Hepatic stellate cell (primary cell): ENCODE data around the gene DAP.
"Not testable (repeated sequence)": the region's sequence is repeated elsewhere in the genome, so short reads cannot be mapped to it uniquely, and the experiment has no call there.

Source experiments
- DNase-seq: peaks from one replicate; pipeline ENCODE4 v3.0.0; 2011; ENCODE audit warnings: low spot score

DAP gene

DNA sequence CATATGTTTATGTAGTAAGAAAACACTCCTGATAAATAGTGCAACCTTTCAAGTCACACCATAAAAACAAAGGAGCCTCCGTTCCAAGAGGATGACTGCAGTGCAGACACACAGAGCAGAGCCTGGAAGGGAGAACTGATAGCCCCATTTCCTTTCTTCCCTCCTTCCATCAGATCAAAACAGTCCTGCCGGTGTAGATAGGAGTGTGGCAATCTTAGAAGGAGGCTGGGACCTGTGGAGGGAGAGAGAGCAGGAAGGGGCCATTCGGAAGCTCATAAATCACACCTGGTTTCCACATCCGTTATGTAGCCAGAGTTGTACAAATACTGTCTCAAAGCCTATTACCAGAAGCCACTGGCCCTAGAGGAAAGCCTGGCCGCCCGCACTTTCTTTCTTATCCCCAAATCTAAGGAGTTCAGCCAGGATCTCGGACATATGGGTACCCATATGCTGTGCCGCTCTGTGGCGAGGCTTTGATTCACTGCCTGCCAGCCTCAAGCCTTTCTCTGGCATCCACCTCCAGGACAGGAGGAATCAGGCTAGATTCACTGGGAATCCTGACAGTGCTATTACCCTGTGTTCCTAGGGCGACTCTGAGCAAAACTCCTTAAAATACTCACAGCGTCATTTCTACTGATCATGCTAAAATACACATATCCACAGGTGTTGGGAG, 26.9 kb downstream of the DAP start:
- DNase-seq = no peak

DNA sequence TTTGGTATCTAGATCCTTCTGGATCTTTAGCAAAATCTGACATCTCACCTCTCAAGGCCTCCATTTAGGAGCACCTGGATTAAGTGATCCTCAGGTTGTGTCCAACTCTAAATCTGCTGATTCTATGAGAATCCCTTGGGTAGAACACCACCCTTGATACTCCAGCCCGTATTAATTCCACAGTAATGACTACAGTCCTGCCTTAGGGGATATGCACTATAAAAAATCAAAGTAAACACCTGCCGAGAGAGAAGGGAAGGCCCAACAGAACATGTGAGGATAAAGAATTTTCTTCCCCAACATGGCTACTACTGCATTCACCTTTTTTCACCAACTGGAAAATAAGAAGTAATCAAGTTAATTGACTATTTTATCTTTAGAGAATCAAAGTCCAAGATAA, 27.6 kb downstream of the DAP start:
- no peak for DNase-seq

- DNase-seq = no peak
Measured at GRCh38 chr5:10731913-10732312, 29.1 kb downstream of the DAP start.

GRCh38 chr5:10730043-10730351, 31.0 kb downstream of the DAP start:
- DNase-seq = no peak

DNA sequence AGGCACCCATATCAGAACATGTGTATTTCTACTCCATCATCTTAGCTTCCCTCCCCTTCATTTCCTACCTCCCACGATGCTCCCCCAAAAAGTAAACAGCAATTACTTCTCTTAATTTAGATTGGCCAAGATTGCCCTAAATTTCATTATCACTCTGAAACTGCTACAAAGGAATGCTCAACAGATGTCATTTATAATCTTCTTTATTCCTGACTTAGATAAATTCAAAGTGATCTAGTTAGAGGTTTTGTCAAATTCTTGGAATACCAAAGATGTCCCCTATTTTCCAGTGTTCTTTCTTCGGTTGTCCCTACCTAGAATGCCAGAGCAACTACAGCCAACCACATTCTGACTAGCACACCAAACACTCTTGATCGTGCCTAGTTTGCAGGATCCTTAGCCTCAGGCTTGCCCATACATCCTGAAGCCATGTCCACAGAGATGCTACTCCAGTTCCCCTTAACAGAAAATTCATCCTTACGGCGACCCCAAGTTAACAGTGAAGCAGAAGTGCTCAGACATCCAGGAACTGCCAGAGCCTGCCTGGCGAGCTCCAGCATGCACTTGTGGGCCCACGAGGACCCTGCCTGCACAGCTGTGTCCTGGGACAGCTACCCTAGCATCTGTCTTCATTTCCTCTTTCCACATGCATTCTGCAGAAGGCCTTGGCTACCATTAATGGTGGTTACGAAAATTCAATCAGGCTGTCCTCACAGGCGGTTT, 31.6 kb downstream of the DAP start:
- DNase-seq = no peak

GRCh38 chr5:10728679-10729078, 32.4 kb downstream of the DAP start:
- DNase-seq = no peak

GRCh38 chr5:10727861-10728260, 33.2 kb downstream of the DAP start:
- DNase-seq = no peak

DNA sequence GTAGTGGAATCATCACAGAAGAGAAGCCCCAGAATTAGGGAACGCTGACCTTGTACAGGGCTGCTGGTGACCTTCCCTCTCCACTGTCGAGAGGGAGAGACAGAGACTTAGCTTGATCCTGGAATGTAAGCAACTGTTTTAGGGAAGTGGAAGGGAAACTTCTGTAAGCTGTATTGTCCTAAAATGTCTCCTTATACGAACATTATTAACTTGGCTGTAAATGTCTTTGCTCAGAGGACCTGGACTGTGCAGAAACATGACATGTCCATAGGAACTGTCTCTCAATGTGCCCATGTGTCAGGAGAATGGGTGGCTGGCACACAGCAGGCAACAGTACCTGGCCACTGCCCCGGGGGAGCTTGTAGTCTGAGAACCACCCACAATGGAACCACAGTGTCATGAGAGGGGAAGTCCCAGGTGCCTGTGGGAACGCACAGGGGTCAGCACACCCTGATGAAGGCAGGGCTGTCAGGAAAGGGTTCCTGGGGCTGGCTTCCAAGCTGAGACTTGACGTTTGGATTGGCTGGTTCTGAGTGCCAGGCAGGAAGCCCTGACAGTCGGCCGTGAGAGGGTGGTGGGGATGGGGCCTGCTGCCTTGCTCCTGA, 34.0 kb downstream of the DAP start:
- no peak for DNase-seq

GRCh38 chr5:10726179-10726912, 34.7 kb downstream of the DAP start:
- DNase-seq = no peak

- DNase-seq = no peak
Measured at GRCh38 chr5:10725636-10726035, 35.4 kb downstream of the DAP start.

- DNase-seq = peak; percentile 81
Measured at GRCh38 chr5:10724781-10725507, 36.1 kb downstream of the DAP start.

GRCh38 chr5:10723514-10723913, 37.5 kb downstream of the DAP start:
- no peak for DNase-seq

- DNase-seq = not testable (repeated sequence)
Measured at GRCh38 chr5:10720766-10721165, 40.3 kb downstream of the DAP start.

GRCh38 chr5:10719965-10720364, 41.1 kb downstream of the DAP start:
- DNase-seq = peak; percentile 44

GRCh38 chr5:10718617-10719016, 42.4 kb downstream of the DAP start:
- not testable (repeated sequence) for DNase-seq

DNA sequence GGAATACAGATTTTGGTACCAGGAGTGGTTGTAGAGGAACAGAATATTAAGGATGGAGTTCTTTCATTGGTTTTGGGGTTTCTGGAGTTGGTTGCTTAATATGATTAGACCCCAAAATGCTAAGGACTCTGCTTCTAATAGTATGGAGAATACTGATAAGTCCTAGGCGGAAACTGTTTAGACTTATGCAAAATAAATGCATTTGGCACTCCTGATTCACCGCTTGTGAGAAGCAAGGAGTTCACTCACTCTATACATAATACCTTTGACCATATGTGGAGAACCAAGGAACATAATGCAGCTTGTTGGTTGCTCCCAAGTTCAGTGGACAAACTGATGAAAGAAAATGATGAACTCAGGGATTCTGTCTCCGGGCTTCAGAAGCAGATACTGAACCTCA, 44.2 kb downstream of the DAP start:
- DNase-seq = not testable (repeated sequence)

- DNase-seq = no peak
Measured at GRCh38 chr5:10715605-10716290, 45.3 kb downstream of the DAP start.

- no peak for DNase-seq
Measured at GRCh38 chr5:10712574-10713366, 48.3 kb downstream of the DAP start.

- no peak for DNase-seq
Measured at GRCh38 chr5:10711562-10711961, 49.5 kb downstream of the DAP start.

DNA sequence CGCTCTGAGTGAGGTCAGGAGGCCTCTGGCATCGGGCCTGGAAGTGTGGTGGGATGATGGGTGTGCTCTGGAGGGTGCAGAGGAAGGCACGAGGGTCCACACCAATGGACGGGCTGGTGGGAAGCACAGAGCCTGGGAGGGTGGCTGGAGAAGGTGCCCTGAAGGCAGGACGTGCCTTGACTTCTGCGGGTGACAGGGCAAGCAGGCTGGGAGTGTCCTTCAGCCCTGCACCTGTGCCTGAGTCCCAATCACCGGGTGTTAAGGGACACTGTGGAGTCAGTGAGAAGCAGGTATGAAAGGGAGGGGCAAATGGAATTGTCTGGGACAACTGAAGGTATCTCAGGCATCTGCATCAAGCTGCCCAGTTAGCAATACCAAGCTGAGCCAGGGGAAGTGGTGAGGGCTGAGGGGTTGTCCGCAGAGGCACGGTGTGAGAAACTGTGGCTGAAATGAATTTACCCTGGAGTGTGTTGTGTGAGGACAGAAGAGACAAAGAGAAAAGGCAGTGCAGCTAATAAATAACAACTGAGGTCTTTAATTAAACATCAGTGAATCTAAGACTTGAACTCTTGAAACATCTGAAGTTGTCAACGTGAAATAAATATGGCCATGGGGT, 50.4 kb downstream of the DAP start:
- DNase-seq = no peak
